A549 (cell line): Measurements from ENCODE around the gene CABP2.

ENCODE experiments used
- BCL3 ChIP-seq: fragments of >200 bp; sonication (Bioruptor Twin); formaldehyde crosslinking; IDR thresholded peaks from 3 replicates; pipeline ENCODE4 v1.6.1; 2016
- BHLHE40 ChIP-seq: IDR thresholded peaks from 2 replicates; pipeline ENCODE4 v1.6.1; 2012; ENCODE audit warnings: low read depth, low read length, inconsistent platforms
- CTCF ChIP-seq: fragments of >200 bp; sonication (Bioruptor Twin); formaldehyde crosslinking; IDR thresholded peaks from 3 replicates; pipeline ENCODE4 v1.5.1; 2016
- ELK1 ChIP-seq: fragments of 150-350 bp; IDR thresholded peaks from 2 replicates; pipeline ENCODE4 v1.6.1; 2014; ENCODE audit warnings: low read depth, mild to moderate bottlenecking, low read length
- FOSB ChIP-seq: fragments of 250-450 bp; sonication (Bioruptor Pico); IDR thresholded peaks from 2 replicates; pipeline ENCODE4 v1.5.0; 2020; ENCODE audit warnings: mild to moderate bottlenecking, moderate library complexity
- GATA3 ChIP-seq: IDR thresholded peaks from 2 replicates; pipeline ENCODE4 v1.6.1; 2012; ENCODE audit warnings: borderline replicate concordance
- HOXB5 ChIP-seq: fragments of 250-450 bp; sonication (Bioruptor Pico); IDR thresholded peaks from 2 replicates; pipeline ENCODE4 v1.5.0; 2020; ENCODE audit warnings: mild to moderate bottlenecking, moderate library complexity
- JUN ChIP-seq, 2 experiments: fragments of >200 bp; sonication (Bioruptor Twin); formaldehyde crosslinking; IDR thresholded peaks; 2 replicates in 1 of 2; 3 replicates in 1 of 2; pipeline ENCODE4 v1.6.1; 2016 to 2017
- KDM1A ChIP-seq: fragments of 200-600 bp; sonication (generic); IDR thresholded peaks from 2 replicates; pipeline ENCODE4 v1.6.1; 2016; ENCODE audit warnings: low read depth, mild to moderate bottlenecking
- NPAS2 ChIP-seq: fragments of 250-450 bp; sonication (Bioruptor Pico); IDR thresholded peaks from 2 replicates; pipeline ENCODE4 v1.8.0; 2022; ENCODE audit warnings: mild to moderate bottlenecking, moderate library complexity, borderline replicate concordance
- PBX3 ChIP-seq: IDR thresholded peaks from 2 replicates; pipeline ENCODE4 v1.6.1; 2012
- PHF8 ChIP-seq: fragments of 200-600 bp; sonication (generic); IDR thresholded peaks from 2 replicates; pipeline ENCODE4 v1.6.1; 2016; ENCODE audit warnings: low read depth, mild to moderate bottlenecking, antibody characterized with exemption, moderate library complexity, borderline replicate concordance
- ZSCAN20 ChIP-seq: fragments of 250-450 bp; sonication (Bioruptor Pico); IDR thresholded peaks from 2 replicates; pipeline ENCODE4 v1.8.0; 2022; ENCODE audit warnings: mild to moderate bottlenecking, moderate library complexity

DNA sequence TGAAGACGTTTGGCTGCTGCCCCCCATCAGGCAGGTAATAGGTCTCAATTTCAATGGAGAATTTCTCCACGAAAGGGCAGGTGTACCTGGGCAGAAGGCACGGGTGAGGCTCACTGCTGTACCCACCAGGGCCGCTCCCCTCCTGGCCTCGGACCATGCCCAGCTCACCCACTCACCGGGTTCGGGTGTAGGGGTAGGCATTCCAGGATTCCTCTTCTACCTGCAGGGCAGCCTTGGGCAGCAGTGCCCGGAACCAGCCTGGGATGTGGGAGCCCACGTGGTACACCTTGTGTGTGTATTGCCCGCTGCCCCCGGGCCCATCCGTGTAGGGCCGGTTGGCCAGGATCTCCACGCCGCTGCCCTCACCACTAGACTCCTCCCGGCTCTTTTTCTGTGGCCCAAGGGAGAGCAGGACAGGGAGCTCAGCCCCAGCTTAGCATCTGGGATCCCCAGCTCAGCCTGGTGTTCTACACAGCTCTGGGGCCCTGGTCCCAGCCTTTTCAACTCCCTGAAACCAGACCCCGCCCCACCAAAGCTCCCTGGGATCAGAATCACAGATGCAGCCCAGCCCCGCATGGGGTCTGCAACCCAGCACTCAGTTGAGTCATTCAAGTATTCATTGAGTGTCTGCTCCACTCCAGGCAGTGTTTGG lies 20.8 kb downstream of the CABP2 start:
- TF ChIP-seq ELK1 (no peak), CTCF (no peak), KDM1A (no peak), BCL3 (no peak), GATA3 (no peak), NPAS2 (no peak), FOSB (CRISPR knock-in tag) (no peak), JUN (IDR thresholded peaks at IDR 0.05) (no peak), HOXB5 (CRISPR knock-in tag) (no peak), ZSCAN20 (no peak), PBX3 (no peak), PHF8 (no peak), BHLHE40 (no peak)
